Natural killer cell (primary cell): ENCODE data around the gene TOR1A. TPM values are rescaled to one million over a fixed set of nuclear protein-coding genes. Genes with fewer than 3 reads are reported as not detected.

Experiments used
- ATAC-seq, 3 donors: fragments of 150-1000 bp in 2 of 3; fragments of 200-7000 bp in 1 of 3; cut with Tn5 transposase; 1 replicate in 1 of 3; 2 replicates in 2 of 3; pipeline ENCODE4 v1.10.0; 2021; ENCODE audit warnings: mild to moderate bottlenecking in 2 of 3, moderate library complexity in 2 of 3
- DNase-seq, 2 donors: peaks; one replicate each; pipeline versions ENCODE4 v3.0.0 to v3.0.0-alpha.2; 2013 to 2021; ENCODE audit warnings: mixed read lengths in 1 of 2
- H3K27ac ChIP-seq: one replicate; pipeline ENCODE4 v1.5.1; 2013; ENCODE audit warnings: mild to moderate bottlenecking, low read length
- H3K27me3 ChIP-seq: one replicate; pipeline ENCODE4 v1.6.1; 2013; ENCODE audit warnings: low read length; ENCODE audit not compliant: control insufficient read depth, insufficient read depth
- H3K36me3 ChIP-seq: one replicate; pipeline ENCODE4 v1.6.1; 2013; ENCODE audit warnings: low read length; ENCODE audit not compliant: control insufficient read depth, insufficient read depth
- H3K4me1 ChIP-seq: one replicate; pipeline ENCODE4 v1.6.1; 2013; ENCODE audit warnings: low read length; ENCODE audit not compliant: control insufficient read depth, insufficient read depth
- H3K4me3 ChIP-seq: one replicate; pipeline ENCODE4 v1.5.1; 2013; ENCODE audit warnings: low read length
- H3K9me3 ChIP-seq: one replicate; pipeline ENCODE4 v1.6.1; 2013; ENCODE audit warnings: low read length; ENCODE audit not compliant: control insufficient read depth, insufficient read depth
- H3K27ac Mint-ChIP-seq, 2 donors: one replicate each; pipeline ENCODE4 v1.8.0; 2022; ENCODE audit warnings: mild to moderate bottlenecking in 2 of 2, mixed read lengths in 2 of 2, moderate library complexity in 1 of 2
- H3K27me3 Mint-ChIP-seq, 2 donors: one replicate each; pipeline ENCODE4 v1.8.0; 2022; ENCODE audit warnings: low read depth in 2 of 2, mixed read lengths in 2 of 2
- H3K36me3 Mint-ChIP-seq: one replicate; pipeline ENCODE4 v1.8.0; 2022; ENCODE audit warnings: mixed read lengths
- H3K4me1 Mint-ChIP-seq, 2 donors: one replicate each; pipeline ENCODE4 v1.8.0; 2022; ENCODE audit warnings: mixed read lengths in 2 of 2
- H3K4me3 Mint-ChIP-seq: one replicate; pipeline ENCODE4 v1.8.0; 2022; ENCODE audit warnings: mild to moderate bottlenecking, moderate library complexity, mixed read lengths
- H3K9me3 Mint-ChIP-seq, 2 donors: one replicate each; pipeline ENCODE4 v1.8.0; 2022; ENCODE audit warnings: mixed read lengths in 2 of 2
- CTCF ChIP-seq: fragments of 200-600 bp; IDR thresholded peaks from one replicate; pipeline ENCODE4 v1.8.0; 2022; ENCODE audit warnings: antibody characterized with exemption
- WGBS: methylation state at CpG from one replicate; pipeline ENCODE4 v1.1.7; 2013; ENCODE audit warnings: missing lambda C conversion rate; ENCODE audit not compliant: insufficient coverage; 5-methylcytosine and 5-hydroxymethylcytosine counted together
- intact Hi-C: fragments of 100-400 bp; cut with micrococcal nuclease; formaldehyde crosslinking; loops from one replicate; pipeline ENCODE4 v1.14.2; 2022
- total RNA-seq, 4 donors: library from RNA; stranded (reverse); fragments of 120-200 nt in 1 of 4; gene quantifications; one replicate each; pipeline versions ENCODE4 v1.2.3 to v1.2.4, GENCODE V29; 2013 to 2022

Gene TOR1A
- total RNA-seq, 3 donors from 2014 or later (not counting 1 experiment from before 2014, with no cell fraction given) = 26.1 to 36.4 (median 34.8) TPM

- WGBS = 85% methylated on average over 20 of the region's 20 CpGs
- peaks cover 17% of the 10 kb centered on the region for H3K4me1 ChIP-seq
- ATAC-seq = no peak
- no peak overlapping the region for H3K27ac ChIP-seq
- DNase-seq = no peak
- H3K4me3 ChIP-seq = no peak overlapping the region
- H3K36me3 Mint-ChIP-seq = no peaks in the 10 kb centered on the region
- intact Hi-C loops = no loop called here
- H3K27ac Mint-ChIP-seq = no peak overlapping the region
- H3K4me3 Mint-ChIP-seq = no peak overlapping the region
- no peaks in the 10 kb centered on the region for H3K27me3 ChIP-seq
- H3K4me1 Mint-ChIP-seq = peaks cover 20 to 30% of the 10 kb centered on the region in 2 donors
- H3K27me3 Mint-ChIP-seq = peaks cover 6 to 16% of the 10 kb centered on the region in 2 donors
- H3K9me3 ChIP-seq = no peaks in the 10 kb centered on the region
- H3K9me3 Mint-ChIP-seq = no peaks in the 10 kb centered on the region
- no peak for TF ChIP-seq CTCF
- H3K36me3 ChIP-seq = no peaks in the 10 kb centered on the region
Observed at GRCh38 chr9:129774791-129775447, 49.0 kb downstream of the TOR1A start.

GRCh38 chr9:129773262-129774048, 50.5 kb downstream of the TOR1A start:
- WGBS = 76% methylated on average over 8 of the region's 10 CpGs
- Mint-ChIP-seq H3K27ac (peak overlapping the region in 1 of 2 donors; percentile 2), H3K36me3 (no peaks in the 10 kb centered on the region), H3K9me3 (no peaks in the 10 kb centered on the region), H3K27me3 (peaks cover 0 to 12% of the 10 kb centered on the region in 2 donors), H3K4me3 (no peak overlapping the region), H3K4me1 (peaks cover 20 to 30% of the 10 kb centered on the region in 2 donors)
- TF ChIP-seq CTCF = no peak
- Histone ChIP-seq H3K4me3 (no peak overlapping the region), H3K36me3 (no peaks in the 10 kb centered on the region), H3K27me3 (no peaks in the 10 kb centered on the region), H3K9me3 (no peaks in the 10 kb centered on the region), H3K4me1 (peaks cover 17% of the 10 kb centered on the region), H3K27ac (no peak overlapping the region)
- ATAC-seq = peak; percentile 31 to 52 (median 51)
- intact Hi-C loops = no loop called here
- DNase-seq = peak; percentile 14 to 23

GRCh38 chr9:129770741-129771140, 53.2 kb downstream of the TOR1A start:
- DNase-seq (no peak), ATAC-seq (no peak)
- H3K9me3 Mint-ChIP-seq = no peaks in the 10 kb centered on the region
- no peak for TF ChIP-seq CTCF
- WGBS = 88% methylated on average over 5 of the region's 5 CpGs
- Histone ChIP-seq H3K27ac (no peak overlapping the region), H3K36me3 (no peaks in the 10 kb centered on the region), H3K4me1 (no peaks in the 10 kb centered on the region), H3K27me3 (no peaks in the 10 kb centered on the region), H3K9me3 (no peaks in the 10 kb centered on the region), H3K4me3 (no peak overlapping the region)
- H3K4me1 Mint-ChIP-seq = peaks cover 10 to 12% of the 10 kb centered on the region in 2 donors
- H3K27me3 Mint-ChIP-seq = peaks cover 0 to 3% of the 10 kb centered on the region in 2 donors
- no peak overlapping the region for H3K4me3 Mint-ChIP-seq
- intact Hi-C loops = no loop called here
- H3K27ac Mint-ChIP-seq = no peak overlapping the region
- no peaks in the 10 kb centered on the region for H3K36me3 Mint-ChIP-seq
